Bronchial epithelial cell (primary cell): ENCODE results near the gene PHC1. TPM values are rescaled to one million over a fixed set of nuclear protein-coding genes. Genes with fewer than 3 reads are reported as not detected.

Source experiments
- DNase-seq: peaks from one replicate; pipeline ENCODE4 v3.0.0-alpha.2; 2010; ENCODE audit warnings: low read depth
- FAIRE-seq: peaks from 2 replicates; lab custom pipeline; 2011; peaks lifted over from hg19 to GRCh38; lab: Jason Lieb, UNC
- H3K27me3 ChIP-seq: 2 replicates; pipeline ENCODE4 v1.5.1; 2011; ENCODE audit warnings: low read length; ENCODE audit not compliant: control insufficient read depth, insufficient read depth
- H3K36me3 ChIP-seq: 2 replicates; pipeline ENCODE4 v1.5.1; 2011; ENCODE audit warnings: low read length; ENCODE audit not compliant: control insufficient read depth, insufficient read depth
- H3K4me3 ChIP-seq: 2 replicates; pipeline ENCODE4 v1.5.1; 2011; ENCODE audit warnings: mild to moderate bottlenecking, low read depth, low read length, control low read depth
- total RNA-seq: library from RNA; depleted of rRNA; stranded (reverse); fragments of >200 nt; gene quantifications from 2 replicates; pipeline ENCODE4 v1.2.1, GENCODE V29; 2014
- TF ChIP-seq, protein P1 (sequence below): IDR thresholded peaks from 2 replicates; pipeline ENCODE4 v1.5.1; 2011; ENCODE audit warnings: mild to moderate bottlenecking, moderate library complexity, low read length, control low read depth, inconsistent platforms; ENCODE audit not compliant: insufficient read depth, severe bottlenecking

Gene PHC1
- total RNA-seq, 1 donor from 2014 or later, result 3.7 TPM

DNA sequence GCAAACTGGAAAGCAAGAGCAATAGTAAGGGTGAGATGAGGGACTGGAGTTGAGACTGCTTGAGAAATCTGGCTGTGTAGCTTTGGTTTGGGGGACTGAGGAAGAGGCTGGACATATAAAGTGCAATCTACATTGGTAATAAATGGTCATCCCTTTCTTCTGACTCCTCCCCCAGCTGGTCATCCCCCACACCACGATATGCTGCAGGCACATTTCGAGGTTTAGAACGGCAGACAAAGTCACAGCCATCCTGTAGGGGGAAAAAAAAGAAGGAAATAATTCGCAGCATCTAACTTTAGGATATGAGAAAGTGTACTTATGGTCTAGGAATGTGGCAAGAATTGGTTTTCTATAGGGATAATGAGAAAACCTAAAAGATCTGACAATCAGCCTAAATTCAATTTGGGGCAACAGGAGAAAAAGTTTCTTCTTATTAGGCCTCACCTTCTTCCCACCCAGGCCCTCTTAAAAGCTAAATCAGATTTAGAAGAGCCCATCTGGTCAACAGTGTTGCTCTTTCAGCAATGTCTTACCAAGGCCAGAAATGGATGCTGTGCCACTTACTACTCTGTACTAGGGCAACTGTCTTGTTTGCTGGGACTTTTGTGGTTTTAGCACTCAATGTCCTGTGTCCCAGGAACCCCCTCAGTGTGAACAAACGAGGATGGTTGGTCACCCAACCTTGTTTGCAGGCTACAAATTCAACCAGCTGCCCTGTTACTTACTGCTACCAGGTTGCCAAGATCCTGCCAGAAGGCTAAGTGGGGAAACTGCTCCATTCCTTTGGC lies 27.6 kb downstream of the PHC1 start:
- Histone ChIP-seq H3K36me3 (peaks cover 16% of the 10 kb centered on the region), H3K4me3 (no peak overlapping the region), H3K27me3 (no peaks in the 10 kb centered on the region)
- FAIRE-seq, result no peak
- TF ChIP-seq, protein P1, sequence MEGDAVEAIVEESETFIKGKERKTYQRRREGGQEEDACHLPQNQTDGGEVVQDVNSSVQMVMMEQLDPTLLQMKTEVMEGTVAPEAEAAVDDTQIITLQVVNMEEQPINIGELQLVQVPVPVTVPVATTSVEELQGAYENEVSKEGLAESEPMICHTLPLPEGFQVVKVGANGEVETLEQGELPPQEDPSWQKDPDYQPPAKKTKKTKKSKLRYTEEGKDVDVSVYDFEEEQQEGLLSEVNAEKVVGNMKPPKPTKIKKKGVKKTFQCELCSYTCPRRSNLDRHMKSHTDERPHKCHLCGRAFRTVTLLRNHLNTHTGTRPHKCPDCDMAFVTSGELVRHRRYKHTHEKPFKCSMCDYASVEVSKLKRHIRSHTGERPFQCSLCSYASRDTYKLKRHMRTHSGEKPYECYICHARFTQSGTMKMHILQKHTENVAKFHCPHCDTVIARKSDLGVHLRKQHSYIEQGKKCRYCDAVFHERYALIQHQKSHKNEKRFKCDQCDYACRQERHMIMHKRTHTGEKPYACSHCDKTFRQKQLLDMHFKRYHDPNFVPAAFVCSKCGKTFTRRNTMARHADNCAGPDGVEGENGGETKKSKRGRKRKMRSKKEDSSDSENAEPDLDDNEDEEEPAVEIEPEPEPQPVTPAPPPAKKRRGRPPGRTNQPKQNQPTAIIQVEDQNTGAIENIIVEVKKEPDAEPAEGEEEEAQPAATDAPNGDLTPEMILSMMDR, result no peak
- no peak for DNase-seq

DNA sequence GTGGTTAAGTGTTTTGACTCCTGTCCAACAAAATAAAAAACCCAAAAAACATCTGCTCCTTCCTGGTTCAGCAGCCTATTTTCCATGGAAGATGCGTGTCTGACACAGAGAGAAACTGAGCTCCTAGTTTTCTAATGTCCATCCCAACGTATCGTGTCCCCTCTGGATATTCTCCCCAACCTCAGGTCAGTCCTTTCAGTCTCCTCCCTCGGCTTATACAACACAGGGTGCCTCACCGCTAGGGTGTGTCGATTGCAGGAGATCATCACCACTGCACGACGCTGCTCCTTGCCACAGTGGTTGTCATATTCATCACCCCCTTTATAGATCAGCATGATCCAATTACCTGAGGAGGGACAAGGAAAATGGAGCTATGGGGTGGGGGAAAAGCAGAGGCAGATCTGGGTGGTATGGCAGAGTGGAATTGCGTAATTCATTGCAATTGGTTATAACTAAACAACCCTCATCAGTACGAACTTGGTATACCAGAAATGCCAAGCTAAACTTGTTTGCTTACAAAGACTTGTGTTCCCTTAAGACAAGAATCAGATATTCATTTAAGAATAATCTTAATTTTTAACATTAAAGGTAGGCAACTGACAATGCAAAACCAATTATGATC lies 29.4 kb downstream of the PHC1 start:
- DNase-seq (no peak), FAIRE-seq (no peak)
- Histone ChIP-seq H3K36me3 (peaks cover 16% of the 10 kb centered on the region), H3K4me3 (no peak overlapping the region), H3K27me3 (no peaks in the 10 kb centered on the region)
- TF ChIP-seq, protein P1, result no peak

DNA sequence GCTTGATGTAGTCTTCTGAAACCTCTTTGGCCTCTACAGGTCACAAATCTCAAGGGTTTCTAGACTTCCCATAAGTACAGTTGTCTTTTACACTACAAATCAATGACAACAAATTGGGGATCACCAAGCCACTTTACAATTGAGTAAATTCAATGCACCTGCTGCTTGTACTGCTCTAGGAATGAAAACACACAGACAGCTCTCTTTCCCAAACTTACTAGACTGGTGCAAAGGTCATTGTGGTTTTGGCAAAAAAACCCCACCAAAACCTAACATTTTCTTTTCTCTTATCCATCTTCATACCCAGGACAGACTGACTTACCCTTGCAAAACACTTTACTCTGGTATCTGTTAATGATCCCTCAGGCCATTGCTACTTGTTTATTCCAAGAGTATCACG lies 32.4 kb downstream of the PHC1 start:
- FAIRE-seq, result no peak
- no peak for DNase-seq
- H3K36me3 ChIP-seq, result peaks cover 13% of the 10 kb centered on the region
- TF ChIP-seq, protein P1, result no peak
- H3K4me3 ChIP-seq, result no peak overlapping the region
- H3K27me3 ChIP-seq, result no peaks in the 10 kb centered on the region

DNA sequence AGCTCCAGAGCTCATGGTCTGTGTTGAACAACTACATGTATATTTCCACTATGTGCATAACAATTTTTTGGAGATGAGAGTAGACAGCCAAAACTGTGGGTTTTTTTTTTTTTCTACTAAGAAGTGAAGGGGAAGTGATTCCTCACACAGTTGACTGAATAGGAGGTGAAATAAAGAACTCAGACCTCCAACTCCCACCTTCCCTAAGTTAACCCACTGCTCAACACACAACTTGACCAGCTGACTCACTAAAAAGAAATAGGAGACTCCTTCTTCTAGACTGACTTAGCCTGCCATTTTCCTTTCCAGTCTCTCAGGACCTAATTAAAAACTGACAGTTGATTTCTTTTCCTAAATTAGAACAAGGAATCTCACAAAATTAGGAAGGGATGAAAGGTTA lies 33.4 kb downstream of the PHC1 start:
- FAIRE-seq (no peak), DNase-seq (no peak)
- peaks cover 8% of the 10 kb centered on the region for H3K36me3 ChIP-seq
- TF ChIP-seq, protein P1, result no peak
- H3K27me3 ChIP-seq, result no peaks in the 10 kb centered on the region
- no peak overlapping the region for H3K4me3 ChIP-seq

DNA sequence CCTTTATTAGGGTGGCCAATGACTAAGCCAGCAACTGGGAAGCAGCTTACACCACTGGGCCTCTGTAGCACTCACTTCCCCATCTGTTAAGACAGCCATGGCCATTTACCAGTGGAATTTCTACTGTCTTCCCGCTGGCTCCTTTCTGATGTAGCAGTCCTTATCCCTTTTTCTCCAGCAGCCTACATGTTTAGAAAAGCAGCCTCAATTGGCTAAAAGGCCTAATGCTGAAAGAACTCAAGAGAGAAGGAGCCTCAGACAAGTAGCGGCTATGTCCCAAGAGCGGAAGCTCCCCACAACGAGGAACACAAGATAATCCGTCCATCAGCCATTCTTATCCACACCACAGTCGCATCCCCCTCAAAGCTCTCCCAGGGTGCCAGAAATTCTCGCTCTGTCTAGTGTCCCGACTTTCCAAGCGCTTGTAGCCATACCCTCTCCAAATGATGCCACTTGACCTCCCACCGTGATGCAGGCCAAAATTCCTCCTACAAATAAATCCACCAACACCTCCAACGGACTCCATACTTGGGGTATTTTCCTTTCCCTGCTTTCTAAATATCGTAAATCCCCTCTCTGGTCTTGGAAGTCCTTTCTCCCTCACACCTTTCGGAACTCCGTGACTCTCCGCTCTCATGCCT lies 34.5 kb downstream of the PHC1 start:
- TF ChIP-seq, protein P1, result no peak
- no peak for FAIRE-seq
- Histone ChIP-seq H3K27me3 (no peaks in the 10 kb centered on the region), H3K4me3 (peak overlapping the region; percentile 73), H3K36me3 (peaks cover 4% of the 10 kb centered on the region)
- peak; percentile 17 for DNase-seq
